KMS-11 (cell line): Measurements from ENCODE around the gene SLC22A23.

Experiments
- H2AFZ ChIP-seq: fragments of 200-600 bp; sonication (generic); 2 replicates; pipeline ENCODE4 v1.6.1; 2016; ENCODE audit warnings: antibody characterized with exemption, mixed run types, low read depth
- H3K27ac ChIP-seq: fragments of 200-600 bp; sonication (generic); 2 replicates; pipeline ENCODE4 v1.6.1; 2016; ENCODE audit warnings: mild to moderate bottlenecking, mixed run types
- H3K27me3 ChIP-seq: fragments of 200-600 bp; sonication (generic); 2 replicates; pipeline ENCODE4 v1.6.1; 2017; ENCODE audit warnings: mild to moderate bottlenecking, low read depth, mixed run types, moderate library complexity; ENCODE audit not compliant: insufficient read depth
- H3K36me3 ChIP-seq: fragments of 200-600 bp; sonication (generic); 2 replicates; pipeline ENCODE4 v1.6.1; 2017; ENCODE audit warnings: mild to moderate bottlenecking, mixed run types; ENCODE audit not compliant: insufficient read depth
- H3K4me1 ChIP-seq: fragments of 200-600 bp; sonication (generic); 2 replicates; pipeline ENCODE4 v1.6.1; 2016; ENCODE audit warnings: mild to moderate bottlenecking, low read depth, mixed run types; ENCODE audit not compliant: poor library complexity, severe bottlenecking
- H3K4me2 ChIP-seq: fragments of 200-600 bp; sonication (generic); 2 replicates; pipeline ENCODE4 v1.7.0; 2016; ENCODE audit warnings: mild to moderate bottlenecking, mixed run types
- H3K4me3 ChIP-seq: fragments of 200-600 bp; sonication (generic); IDR thresholded peaks from 2 replicates; pipeline ENCODE4 v1.6.1; 2017; ENCODE audit warnings: low read depth, low read length, mixed read lengths; ENCODE audit not compliant: insufficient read depth
- H3K79me2 ChIP-seq: fragments of 200-600 bp; sonication (generic); 2 replicates; pipeline ENCODE4 v1.6.1; 2016; ENCODE audit warnings: low read depth, mixed run types; ENCODE audit not compliant: insufficient read depth
- H3K9ac ChIP-seq: fragments of 200-600 bp; sonication (generic); 2 replicates; pipeline ENCODE4 v1.6.1; 2016; ENCODE audit warnings: mild to moderate bottlenecking, mixed run types
- H4K20me1 ChIP-seq: fragments of 200-600 bp; sonication (generic); 2 replicates; pipeline ENCODE4 v1.6.1; 2016; ENCODE audit warnings: mild to moderate bottlenecking, mixed run types; ENCODE audit not compliant: insufficient read depth
- TF ChIP-seq, protein P1 (sequence below): fragments of 200-600 bp; sonication (generic); conservative IDR thresholded peaks from 2 replicates; pipeline ENCODE4 v1.6.1; 2017; ENCODE audit warnings: low read depth, mild to moderate bottlenecking, antibody characterized with exemption, low read length, moderate library complexity, mixed read lengths

SLC22A23 gene

DNA sequence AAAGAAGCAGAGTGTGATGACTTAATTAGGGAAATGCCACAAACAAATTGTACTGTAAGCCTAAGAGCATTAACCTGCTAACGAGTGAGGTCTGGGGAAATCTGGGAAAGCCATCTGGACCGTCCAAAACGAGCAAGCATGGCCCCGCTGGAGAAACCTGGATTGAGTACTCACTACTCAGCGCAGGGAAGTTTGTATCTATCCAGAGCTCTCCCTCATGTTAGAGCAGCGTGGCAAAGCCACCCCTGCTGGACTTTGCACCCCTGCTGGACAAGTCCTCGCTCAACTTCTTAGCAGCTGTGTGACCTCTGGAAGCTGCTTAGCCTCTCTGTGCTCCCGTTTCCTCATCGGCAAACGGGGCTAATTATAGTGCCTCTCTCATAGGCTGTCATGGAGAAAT, 160.8 kb downstream of the SLC22A23 start:
- H2AFZ ChIP-seq: no peak overlapping the region
- H3K27me3 ChIP-seq: no peaks in the 10 kb centered on the region
- H3K9ac ChIP-seq: no peak overlapping the region
- H3K4me2 ChIP-seq: no peak overlapping the region
- no peaks in the 10 kb centered on the region for H3K79me2 ChIP-seq
- TF ChIP-seq, protein P1, sequence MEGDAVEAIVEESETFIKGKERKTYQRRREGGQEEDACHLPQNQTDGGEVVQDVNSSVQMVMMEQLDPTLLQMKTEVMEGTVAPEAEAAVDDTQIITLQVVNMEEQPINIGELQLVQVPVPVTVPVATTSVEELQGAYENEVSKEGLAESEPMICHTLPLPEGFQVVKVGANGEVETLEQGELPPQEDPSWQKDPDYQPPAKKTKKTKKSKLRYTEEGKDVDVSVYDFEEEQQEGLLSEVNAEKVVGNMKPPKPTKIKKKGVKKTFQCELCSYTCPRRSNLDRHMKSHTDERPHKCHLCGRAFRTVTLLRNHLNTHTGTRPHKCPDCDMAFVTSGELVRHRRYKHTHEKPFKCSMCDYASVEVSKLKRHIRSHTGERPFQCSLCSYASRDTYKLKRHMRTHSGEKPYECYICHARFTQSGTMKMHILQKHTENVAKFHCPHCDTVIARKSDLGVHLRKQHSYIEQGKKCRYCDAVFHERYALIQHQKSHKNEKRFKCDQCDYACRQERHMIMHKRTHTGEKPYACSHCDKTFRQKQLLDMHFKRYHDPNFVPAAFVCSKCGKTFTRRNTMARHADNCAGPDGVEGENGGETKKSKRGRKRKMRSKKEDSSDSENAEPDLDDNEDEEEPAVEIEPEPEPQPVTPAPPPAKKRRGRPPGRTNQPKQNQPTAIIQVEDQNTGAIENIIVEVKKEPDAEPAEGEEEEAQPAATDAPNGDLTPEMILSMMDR: no peak
- no peaks in the 10 kb centered on the region for H3K36me3 ChIP-seq
- H3K4me1 ChIP-seq: peaks cover 32% of the 10 kb centered on the region
- no peak overlapping the region for H3K4me3 ChIP-seq
- no peaks in the 10 kb centered on the region for H4K20me1 ChIP-seq
- H3K27ac ChIP-seq: no peak overlapping the region

DNA sequence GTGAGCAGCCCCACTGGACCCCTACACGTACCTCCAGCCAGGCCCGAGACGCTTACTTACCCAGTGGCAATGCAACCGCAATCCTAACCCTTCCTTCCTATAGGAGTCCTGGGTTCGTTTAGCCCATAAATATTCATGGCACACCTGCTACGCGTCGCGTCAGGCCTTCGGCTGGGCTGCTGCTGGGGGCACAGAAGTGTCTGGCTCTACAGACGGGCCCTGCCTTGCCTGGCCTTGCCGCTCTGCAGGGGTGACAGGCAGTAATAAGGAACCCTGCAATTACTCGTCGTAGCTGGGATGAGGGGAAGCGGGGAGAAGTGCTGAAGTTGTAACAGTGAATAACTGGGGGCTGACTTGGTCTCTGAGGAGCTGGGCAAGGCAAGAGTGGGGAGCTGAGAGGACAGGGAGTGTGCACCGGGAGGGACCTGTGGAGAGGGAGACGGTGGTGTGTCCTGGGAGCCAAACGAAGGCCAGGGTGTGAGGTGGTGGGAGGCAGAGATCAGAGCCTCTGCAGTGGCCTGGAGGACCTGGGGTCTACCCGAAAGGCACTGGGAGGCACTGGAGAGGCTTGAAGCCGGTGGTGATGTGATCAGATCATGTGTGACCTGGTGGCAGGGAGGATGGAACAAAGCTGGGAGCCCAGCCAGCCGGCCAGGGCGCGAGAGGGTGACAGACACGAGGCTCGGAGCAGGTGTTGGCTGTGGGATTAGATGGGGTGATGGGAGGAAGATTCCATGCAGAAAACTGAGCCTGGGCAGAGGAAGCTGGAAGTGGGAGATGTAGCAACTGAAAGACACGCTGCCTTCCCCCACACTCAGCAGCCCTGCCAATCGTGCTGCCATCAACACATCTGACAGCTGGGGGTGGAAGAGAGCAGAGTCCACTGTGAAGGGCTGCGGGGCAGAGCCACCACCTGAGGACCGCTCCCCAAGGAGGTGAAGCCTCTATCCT, 161.7 kb downstream of the SLC22A23 start:
- no peaks in the 10 kb centered on the region for H3K27me3 ChIP-seq
- H2AFZ ChIP-seq: no peak overlapping the region
- H3K9ac ChIP-seq: no peak overlapping the region
- no peak overlapping the region for H3K4me3 ChIP-seq
- no peak overlapping the region for H3K27ac ChIP-seq
- TF ChIP-seq, protein P1: no peak
- H3K4me2 ChIP-seq: no peak overlapping the region
- H3K4me1 ChIP-seq: peaks cover 23% of the 10 kb centered on the region
- H3K36me3 ChIP-seq: no peaks in the 10 kb centered on the region
- H4K20me1 ChIP-seq: no peaks in the 10 kb centered on the region
- H3K79me2 ChIP-seq: no peaks in the 10 kb centered on the region

DNA sequence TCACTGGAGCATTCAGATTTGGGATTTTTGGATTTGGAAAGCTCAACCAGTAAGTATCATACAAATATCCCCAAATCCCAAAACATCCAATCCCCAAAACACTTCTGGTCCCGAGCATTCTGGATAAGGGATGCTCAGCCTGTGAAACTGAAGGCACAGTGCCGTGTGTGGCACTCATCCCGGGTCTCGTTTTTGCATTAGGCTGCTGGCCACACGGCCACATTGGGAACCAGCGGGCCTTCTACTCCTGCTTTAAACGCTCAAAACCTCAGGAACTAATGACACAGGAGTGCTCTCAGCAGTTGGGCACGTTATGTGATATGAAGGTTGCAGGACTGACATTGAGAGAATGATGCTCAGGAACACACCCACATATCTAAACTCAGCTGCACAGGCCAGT, 162.5 kb downstream of the SLC22A23 start:
- no peak overlapping the region for H3K27ac ChIP-seq
- H3K4me3 ChIP-seq: no peak overlapping the region
- no peak overlapping the region for H3K4me2 ChIP-seq
- no peak overlapping the region for H3K9ac ChIP-seq
- no peaks in the 10 kb centered on the region for H3K36me3 ChIP-seq
- no peaks in the 10 kb centered on the region for H4K20me1 ChIP-seq
- H3K4me1 ChIP-seq: peaks cover 15% of the 10 kb centered on the region
- H3K27me3 ChIP-seq: no peaks in the 10 kb centered on the region
- no peaks in the 10 kb centered on the region for H3K79me2 ChIP-seq
- H2AFZ ChIP-seq: no peak overlapping the region
- TF ChIP-seq, protein P1: no peak

DNA sequence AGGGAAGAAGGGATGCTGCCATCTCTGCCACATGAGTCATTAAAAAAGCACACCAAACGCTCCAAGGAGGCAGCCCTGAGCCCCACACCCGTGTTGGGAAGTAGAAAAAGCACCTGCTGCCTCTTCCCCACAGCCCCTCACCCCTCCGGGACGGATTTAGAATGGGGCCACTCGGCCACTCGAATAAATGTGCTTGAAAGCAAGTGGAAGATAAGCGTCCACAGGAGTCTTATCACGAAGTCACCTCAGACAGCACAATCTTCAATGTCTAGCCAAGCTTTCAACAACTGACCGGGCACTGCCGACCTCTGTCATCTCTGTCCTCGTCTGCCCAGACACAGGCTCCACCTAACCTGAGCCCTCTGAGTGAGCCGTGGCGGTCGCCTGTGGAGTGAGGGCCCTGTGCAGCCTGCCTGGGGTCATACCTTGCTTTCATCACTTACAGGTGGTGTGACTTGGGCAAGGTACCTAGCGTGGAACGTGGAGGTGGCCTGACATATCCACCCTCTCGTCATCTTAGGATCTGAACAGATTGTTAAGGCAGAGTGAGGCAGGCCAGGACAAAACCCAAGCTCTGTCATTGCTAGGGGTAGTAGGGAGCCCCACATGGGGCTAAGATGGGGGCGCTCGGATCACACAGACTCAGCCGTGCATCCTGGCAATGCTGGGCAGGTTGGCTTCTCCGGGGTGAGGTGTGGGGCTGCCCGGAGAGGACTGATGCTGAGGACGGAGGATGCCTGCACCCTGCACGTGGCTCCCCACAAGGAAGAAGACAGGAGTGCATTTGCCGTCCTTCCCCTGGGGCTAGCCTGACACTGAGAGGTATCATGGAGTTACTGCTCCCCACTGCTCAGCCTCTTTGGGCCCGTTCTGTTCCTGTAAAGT, 163.3 kb downstream of the SLC22A23 start:
- Histone ChIP-seq H2AFZ (no peak overlapping the region), H3K27ac (no peak overlapping the region), H4K20me1 (no peaks in the 10 kb centered on the region), H3K4me3 (no peak overlapping the region), H3K4me1 (peaks cover 11% of the 10 kb centered on the region), H3K27me3 (no peaks in the 10 kb centered on the region), H3K4me2 (no peak overlapping the region), H3K79me2 (no peaks in the 10 kb centered on the region), H3K36me3 (no peaks in the 10 kb centered on the region), H3K9ac (no peak overlapping the region)
- TF ChIP-seq, protein P1: no peak
